ENCODE data around the gene SELENOF.

DNA sequence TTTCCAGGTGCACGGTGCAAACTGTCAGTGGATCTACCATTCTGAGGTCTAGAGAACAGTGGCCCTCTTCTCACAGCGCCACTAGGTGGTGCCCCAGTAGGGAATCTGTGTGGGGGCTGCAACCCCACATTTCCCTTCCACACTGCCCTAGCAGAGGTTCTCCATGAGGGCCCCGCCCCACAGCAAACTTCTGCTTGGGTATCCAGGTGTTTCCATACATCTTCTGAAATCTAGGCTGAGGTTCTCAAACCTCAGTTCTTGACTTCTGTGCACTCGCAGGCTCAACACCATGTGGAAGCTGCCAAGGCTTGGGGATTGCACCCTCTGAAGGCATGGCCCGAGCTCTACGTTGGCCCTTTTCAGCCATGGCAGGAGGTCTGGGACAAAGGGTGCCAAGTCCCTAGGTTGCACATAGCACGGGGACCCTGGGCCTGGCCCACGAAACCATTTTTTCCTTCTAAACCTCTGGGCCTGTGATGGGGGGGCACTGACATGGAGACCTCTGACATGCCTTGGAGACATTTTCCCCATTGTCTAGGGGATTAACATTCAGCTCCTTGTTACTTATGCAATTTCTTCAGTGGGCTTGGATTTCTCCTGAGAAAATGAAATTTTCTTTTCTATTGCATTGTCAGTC lies 10.5 kb upstream of the SELENOF start:
- TF ChIP-seq EZH2 (IDR thresholded peaks at IDR 0.05; ENCODE audit: borderline replicate concordance, low read length), result no peak
- TF ChIP-seq, protein P1, sequence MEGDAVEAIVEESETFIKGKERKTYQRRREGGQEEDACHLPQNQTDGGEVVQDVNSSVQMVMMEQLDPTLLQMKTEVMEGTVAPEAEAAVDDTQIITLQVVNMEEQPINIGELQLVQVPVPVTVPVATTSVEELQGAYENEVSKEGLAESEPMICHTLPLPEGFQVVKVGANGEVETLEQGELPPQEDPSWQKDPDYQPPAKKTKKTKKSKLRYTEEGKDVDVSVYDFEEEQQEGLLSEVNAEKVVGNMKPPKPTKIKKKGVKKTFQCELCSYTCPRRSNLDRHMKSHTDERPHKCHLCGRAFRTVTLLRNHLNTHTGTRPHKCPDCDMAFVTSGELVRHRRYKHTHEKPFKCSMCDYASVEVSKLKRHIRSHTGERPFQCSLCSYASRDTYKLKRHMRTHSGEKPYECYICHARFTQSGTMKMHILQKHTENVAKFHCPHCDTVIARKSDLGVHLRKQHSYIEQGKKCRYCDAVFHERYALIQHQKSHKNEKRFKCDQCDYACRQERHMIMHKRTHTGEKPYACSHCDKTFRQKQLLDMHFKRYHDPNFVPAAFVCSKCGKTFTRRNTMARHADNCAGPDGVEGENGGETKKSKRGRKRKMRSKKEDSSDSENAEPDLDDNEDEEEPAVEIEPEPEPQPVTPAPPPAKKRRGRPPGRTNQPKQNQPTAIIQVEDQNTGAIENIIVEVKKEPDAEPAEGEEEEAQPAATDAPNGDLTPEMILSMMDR (IDR thresholded peaks at IDR 0.05; ENCODE audit: low read length), result no peak

Data from OCI-LY1 (cell line).